ENCODE measurements around the gene NPAS4.
"Not testable (repeated sequence)": the region's sequence is repeated elsewhere in the genome, so short reads cannot be mapped to it uniquely, and the experiment has no call there.

NPAS4 gene

DNA sequence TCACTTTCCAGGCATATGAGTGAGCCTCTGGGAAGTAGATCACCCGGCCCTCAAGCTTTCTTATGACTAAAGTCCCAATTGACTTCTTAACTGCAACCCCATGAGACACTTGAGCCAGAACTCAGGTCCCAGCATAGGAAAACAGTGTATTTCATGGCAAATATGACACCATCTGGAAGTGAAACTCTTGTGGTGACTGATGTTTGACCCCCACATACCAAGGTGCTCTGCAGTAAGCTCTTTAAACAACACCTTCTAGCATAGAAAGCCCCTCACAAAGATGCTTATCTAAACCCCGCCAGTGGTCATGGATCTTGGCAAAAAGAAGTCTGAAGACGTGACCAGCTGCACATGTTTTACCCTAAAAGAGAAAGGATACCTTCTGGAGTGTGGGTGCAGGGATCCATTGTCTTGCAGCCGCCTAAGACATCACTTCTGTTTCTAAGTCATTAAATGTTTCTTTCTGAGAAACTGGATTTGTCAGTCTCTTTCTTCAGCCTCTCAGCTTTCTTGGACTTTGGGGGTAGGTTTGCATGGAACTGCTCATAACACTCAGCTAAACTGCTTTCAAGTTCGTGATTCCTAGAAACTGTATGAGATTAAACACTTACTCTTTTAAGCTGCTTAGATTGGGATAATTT is 38.4 kb downstream of the NPAS4 start:
- DNase-seq: no peak

DNA sequence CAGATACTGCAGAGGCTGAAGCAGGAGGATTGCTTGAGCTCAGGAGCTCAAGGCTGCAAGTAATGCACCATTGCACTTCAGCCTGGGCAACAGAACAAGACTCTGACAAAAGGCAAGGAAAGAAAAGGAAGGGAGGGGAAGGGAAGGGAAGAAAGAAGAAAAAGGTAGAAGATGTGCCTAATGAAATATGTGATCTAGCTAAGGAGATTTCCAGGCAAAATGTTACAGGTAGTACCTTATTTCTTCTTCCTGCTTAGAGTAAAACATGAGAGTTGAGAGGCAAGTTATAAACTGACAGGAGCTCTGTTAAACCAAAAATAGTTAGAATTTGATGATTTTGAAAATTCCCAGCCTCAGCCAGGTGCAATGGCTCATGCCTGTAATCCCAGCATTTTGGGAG is 41.2 kb downstream of the NPAS4 start:
- no peak for DNase-seq

DNA sequence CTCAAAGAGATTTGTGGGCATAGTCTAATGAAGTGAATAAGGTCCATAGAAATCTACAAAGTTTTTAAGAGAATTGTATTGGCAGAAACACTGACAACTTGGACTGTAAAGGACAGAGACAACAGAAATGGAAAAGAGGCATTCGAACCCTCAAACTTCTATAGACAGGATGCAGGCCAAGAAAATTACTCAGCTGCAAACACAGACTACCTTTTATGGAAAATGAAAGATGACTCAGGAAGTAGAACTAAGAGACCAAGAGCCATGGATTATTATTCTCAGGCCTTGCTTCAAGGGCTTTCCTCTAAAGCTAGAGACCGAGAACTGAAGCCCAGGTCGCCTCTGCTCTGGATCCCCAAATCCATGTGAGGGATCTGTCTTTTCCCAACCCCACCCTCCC is 42.1 kb downstream of the NPAS4 start:
- no peak for DNase-seq

DNA sequence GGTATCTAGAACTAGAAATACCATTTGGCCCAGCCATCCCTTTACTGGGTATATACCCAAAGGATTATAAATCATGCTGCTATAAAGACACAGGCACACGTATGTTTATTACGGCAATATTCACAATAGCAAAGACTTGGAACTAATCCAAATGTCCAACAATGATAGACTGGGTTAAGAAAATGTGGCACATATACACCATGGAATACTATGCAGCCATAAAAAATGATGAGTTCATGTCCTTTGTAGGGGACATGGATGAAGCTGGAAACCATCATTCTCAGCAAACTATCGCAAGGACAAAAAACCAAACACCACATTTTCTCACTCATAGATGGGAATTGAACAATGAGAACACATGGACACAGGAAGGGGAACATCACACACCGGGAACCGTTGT is 43.3 kb downstream of the NPAS4 start:
- DNase-seq: not testable (repeated sequence)

DNA sequence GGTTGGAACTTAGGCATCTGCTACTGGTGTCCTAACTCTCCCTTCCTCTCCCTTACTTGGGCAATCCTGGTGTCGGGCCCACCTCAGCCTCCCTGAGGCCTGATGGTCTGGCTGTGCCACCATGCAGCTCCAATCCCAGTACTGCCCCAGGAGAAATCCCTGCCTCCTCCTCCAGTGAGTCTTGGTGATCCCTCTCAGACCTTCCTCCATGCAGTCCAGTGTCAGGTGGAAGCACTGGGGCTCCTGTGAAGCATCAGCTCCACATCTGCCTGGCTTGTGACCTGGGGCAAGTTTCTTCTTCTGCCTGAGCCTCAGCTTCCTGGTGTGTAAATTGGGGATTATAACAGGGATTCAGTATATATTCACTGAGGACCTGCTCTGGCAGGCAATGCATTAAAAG is 44.1 kb downstream of the NPAS4 start:
- DNase-seq: no peak

DNA sequence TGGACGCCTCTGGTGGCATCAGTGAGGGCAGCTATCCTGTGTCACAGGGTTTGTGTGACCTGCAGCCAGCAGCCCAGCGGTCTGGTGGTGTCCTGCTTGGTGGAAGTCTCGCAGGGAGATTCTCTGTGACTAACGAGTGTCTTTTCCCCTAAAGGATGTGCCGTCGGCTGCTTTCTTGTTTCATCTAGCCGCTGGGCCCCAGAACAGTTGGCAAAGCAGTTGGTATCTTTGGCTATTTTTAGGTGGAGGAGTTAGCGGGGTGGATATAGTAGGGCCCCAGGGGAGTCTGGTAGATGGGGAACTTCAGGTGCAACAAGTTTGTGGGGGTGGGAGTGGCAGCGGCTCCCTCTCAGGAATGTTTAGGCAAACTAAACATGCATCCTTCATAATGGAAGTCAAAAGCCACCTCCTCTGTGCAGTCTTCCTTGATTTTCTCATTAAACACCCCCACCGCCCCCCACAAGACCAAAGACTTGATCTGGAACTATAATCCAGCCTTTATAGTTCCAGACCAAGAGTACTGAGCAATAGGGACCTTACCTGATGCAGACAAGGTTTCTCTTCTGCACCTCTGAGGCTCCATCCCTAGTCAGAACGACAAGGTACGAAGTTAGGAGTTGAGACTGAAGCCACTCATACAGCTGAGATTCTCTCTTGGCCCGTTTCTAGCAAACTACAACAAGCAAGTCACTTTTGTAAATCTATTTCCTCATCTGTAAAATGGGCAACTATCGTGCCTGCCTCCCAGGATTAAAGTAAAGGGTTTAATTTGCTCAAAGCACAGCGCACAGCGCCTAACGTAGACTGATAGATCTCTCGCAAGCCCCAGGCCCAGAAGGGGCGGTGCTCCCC is 44.8 kb downstream of the NPAS4 start:
- DNase-seq: no peak

DNA sequence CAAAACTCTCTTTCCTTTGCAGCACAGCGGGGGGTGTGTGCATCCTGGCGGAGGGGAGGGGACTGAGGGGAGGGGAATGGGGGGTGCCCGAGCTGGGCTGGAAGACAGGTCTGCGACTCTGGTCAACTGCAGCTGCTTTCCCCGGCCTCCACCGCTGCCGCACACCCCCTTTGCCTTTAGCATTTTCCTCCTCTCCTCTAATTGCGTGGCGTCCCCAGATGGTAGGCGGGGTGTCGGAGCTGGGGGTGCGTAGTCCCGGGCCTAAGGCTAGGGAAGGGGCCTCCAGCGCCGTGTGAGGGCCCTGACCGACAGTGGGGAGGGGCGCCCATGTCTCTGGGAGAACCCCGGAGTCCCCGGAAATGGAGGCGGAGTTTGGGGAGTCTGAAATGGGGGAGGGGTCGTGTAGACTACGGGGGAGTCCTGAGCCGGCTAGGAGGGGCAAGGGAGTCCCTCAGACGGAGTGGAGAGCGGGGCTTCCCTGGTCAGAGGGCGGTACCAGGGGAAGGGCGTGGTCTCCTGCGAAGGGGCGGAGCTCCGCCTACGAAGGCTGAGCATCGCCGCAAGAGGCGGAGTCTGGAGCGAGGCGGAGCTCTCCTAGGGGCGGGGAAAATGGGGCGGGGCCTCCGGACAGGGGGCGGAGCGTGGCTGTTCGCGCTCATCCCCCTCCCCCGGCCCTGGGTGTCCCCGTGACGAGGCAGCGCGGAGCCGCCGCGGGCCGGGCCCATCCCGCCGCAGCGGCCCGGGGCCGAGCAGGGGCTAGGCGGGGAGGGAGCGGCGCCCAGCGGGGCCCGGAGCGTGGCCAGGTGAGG is 45.6 kb downstream of the NPAS4 start, which contains the start of gene PELI3:
Gene PELI3 (plus strand): TSS at position 681 of the 809 bp plus-strand sequence. CDS start 1,224 bp downstream, outside the sequence.
- peak; percentile 92 for DNase-seq

DNA sequence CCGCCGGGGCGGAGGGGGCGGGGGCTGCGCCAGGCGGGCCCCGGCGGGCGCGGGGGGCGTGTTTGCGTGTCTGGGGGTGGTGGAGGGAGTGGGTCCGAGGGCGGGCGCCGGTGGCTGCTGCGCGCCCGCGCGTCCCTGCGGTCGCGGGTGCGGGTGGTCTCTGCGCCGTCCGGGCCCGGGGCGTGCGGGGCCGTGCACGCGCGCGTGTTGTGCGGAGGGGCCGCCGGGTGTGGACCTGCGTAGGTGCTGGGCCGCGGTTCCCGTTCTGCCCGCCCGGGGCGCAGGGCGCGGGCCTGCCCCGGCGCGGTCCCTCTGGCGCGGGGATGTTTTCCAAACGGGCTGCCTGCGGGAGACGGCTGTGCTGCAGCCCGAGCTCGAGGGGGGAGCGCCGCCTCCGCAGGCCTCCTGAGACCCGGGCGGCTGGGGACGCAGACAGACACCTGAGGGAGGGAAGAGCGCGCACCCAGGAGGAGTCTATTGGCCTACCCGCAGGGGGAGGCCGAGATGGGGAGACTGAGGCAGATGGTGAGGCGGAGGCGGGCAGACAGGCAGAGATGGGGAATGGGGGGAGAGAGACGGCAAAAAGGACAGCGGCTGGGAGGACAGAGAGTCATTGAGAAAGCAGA is 46.3 kb downstream of the NPAS4 start:
- DNase-seq: no peak

DNA sequence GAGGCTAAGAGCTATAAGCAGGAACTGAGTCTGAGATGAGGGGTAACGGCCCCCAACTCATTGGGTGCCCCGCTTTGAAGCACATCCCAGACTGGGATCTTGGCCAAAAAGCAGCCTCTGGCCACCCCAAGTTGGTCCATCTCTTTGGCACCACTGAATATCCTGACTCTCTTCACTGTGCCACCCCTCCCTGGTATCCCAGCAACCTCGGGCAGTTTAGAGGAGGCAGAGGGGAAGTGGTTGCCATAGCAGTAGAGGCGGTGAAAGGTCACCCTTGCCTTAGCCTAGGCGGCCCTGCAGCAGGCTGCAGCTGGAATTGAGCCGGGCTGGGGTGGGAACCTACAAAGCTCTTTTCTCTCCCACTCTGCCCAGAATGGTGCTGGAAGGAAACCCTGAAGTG is 46.9 kb downstream of the NPAS4 start:
- DNase-seq: no peak

DNA sequence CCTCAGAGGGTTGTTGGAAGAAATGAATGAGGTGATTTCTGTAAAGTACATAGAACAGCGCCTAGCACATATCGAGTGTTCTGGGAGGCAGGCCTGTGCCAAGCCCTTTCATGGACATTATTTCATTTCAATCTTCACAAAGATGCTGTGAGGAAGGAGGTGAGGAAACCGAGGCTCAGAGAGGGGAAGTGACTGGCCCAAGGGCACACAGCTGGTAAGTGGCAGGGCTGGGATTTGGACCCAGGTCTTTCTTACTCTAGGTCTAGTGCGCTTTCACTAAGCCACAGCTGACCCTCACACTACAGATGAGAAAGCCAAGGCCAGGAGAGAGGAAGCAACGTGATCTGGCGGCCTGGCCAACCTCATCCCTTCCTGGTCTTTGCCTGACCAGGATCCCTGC is 47.9 kb downstream of the NPAS4 start:
- DNase-seq: no peak

DNA sequence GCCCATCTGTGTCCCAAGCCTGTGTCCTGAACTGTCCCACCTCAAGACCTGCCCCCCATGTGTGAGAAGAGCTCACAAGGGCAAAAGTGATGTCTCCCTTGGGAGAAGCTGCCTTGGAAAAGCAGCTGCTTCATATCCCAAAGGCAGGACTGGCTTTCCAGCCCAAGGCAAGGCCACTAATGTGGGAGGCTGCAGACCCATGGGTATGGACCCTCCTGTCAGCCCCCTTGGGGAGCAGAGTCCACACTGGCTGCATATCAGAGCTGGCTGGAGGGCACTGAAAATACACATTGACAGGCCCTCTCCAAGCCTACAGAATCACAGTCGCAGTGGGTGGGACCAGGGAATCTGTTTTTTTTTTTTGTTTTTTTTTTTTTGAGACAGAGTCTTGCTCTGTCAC is 48.6 kb downstream of the NPAS4 start:
- no peak for DNase-seq

DNA sequence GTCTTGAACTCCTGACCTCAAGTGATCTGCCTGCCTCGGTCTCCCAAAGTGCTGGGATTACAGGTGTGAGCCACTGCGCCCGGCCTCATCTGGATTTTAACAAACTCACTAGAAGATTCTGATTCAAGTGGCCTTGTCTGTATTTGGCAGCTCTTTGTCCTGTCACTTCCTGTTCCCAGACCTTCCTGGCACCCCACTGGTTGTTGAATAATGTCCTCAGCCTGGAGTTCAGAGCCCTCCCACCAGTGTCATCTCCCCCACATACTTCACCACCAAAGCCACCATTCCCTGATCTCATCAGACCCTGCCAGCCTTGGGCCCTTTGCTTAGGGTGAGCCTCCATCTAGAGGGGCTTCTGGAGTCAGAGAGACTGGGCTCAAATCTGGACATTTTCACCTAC is 49.2 kb downstream of the NPAS4 start:
- DNase-seq: no peak

DNA sequence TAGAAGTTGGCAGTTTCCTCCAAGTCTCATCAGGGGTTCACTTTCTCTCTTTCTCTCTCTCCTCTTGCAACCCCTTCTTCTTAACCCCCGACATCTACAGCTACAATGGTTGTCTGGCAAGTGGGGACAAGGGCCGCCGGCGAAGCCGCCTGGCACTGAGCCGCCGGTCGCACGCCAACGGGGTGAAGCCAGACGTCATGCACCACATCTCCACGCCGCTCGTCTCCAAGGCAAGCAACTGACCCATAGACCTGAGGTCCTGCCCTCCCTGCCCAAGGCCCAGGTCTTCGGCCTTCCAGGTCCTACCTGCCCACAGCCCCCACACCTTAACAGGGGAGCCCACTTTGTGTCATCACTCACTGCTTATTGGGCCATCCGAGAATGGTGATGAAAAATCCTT is 50.3 kb downstream of the NPAS4 start:
- no peak for DNase-seq

DNA sequence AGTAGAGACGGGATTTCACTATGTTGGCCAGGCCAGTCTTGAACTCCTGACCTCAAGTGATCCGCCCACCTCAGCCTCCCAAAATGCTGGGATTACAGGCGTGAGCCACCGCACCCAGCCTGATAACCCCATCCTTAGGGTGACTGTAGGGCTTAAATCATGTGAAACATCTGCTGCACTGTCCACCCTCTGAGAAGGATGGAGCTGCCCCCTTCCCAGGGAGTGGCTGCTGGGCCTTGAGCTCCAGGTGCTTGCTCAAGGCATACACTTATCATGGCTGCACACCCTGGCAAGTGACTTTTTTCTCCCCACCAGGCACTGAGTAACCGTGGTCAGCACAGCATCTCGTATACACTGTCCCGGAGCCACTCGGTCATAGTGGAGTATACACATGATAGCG is 51.2 kb downstream of the NPAS4 start:
- no peak for DNase-seq

DNA sequence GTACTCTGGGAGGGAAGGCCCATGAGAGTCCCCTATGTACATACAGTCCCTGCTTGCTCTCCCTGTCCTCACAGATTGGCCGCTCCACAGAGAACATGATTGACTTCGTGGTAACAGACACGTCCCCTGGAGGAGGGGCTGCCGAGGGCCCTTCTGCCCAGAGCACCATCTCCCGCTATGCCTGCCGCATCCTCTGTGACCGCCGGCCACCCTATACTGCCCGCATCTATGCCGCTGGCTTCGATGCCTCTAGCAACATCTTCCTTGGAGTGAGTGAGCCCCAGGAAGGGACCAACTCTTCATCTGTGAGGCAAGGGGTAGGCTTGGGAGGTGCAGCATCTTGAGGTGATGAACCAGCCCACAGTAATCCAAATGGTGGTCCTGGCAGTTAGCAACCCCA is 52.3 kb downstream of the NPAS4 start:
- DNase-seq: no peak

DNA sequence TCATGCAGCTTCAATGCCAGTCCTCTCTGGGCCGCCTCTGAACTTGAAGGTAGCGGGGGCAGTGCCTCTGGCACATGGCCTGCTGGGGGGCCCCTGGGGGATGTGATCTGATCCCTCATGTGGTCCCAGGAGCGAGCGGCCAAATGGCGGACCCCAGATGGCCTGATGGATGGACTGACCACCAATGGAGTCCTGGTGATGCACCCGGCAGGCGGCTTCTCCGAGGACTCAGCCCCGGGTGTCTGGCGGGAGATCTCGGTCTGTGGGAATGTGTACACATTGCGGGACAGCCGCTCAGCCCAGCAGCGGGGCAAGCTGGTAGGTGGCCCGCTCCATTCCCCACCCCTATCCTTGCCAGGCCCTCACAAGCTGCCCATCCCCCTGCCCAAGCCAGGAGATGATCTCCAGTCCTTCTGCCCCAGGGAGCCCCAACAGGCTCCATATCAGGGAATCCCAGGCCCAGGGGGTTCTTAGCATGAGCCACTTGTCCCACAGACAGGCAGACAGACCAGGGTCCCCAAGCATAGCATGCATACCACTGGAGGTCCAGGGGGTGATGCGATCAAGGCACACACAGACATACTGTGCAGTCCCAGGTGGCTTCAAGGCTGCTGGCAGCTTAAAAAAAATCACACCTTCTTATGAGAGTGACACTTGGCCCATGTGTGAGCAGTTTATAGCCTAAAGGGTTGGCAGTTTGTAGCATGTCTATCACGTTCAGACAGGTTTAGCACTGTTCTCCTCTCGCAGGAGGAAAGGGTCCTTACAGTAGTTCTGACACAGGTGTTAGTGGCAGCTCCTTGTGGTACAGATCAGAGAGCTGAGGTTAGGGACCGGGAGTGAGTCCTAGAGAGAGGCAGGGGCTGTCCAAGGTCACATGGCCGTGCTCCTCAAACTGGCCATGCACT is 53.0 kb downstream of the NPAS4 start:
- no peak for DNase-seq

DNA sequence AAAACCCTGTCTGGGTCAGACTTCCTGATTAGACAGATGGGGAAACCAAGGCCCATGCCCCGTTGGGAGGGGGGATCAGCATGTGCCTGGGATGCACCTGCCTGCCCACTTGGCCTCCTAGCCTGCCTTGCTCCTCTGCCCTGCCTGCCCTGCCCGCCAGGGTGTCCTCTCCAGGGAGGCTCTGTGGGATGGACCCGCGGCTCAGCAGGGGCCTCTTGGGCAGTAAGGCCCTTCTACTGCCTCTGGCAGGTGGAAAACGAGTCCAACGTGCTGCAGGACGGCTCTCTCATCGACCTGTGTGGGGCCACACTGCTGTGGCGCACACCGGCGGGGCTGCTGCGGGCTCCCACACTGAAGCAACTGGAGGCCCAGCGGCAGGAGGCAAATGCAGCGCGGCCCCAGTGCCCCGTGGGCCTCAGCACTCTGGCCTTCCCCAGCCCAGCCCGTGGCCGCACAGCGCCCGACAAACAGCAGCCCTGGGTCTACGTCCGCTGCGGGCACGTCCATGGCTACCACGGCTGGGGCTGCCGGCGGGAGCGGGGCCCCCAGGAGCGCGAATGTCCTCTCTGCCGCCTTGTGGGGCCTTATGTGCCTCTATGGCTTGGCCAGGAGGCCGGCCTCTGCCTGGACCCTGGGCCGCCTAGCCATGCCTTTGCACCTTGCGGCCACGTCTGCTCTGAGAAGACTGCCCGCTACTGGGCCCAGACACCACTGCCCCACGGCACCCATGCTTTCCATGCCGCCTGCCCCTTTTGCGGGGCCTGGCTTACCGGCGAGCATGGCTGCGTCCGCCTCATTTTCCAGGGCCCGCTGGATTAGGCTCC is 54.7 kb downstream of the NPAS4 start:
- no peak for DNase-seq
